Stomach smooth muscle (tissue), 2 donors: ENCODE results near the gene IRAG1.

ENCODE experiments used
- H3K27ac ChIP-seq: one replicate; pipeline ENCODE4 v1.7.0; 2013; ENCODE audit warnings: mild to moderate bottlenecking, low read length, inconsistent platforms
- H3K27me3 ChIP-seq, 2 donors: one replicate each; pipeline ENCODE4 v1.7.0; 2013; ENCODE audit warnings: low read length in 2 of 2; ENCODE audit not compliant: insufficient read depth in 2 of 2, control insufficient read depth in 1 of 2
- H3K36me3 ChIP-seq, 2 donors: one replicate each; pipeline ENCODE4 v1.7.0; 2013; ENCODE audit warnings: low read length in 2 of 2; ENCODE audit not compliant: control insufficient read depth in 2 of 2, insufficient read depth in 2 of 2
- H3K4me1 ChIP-seq: one replicate; pipeline ENCODE4 v1.7.0; 2013; ENCODE audit warnings: low read length; ENCODE audit not compliant: control insufficient read depth, insufficient read depth
- H3K4me3 ChIP-seq, 2 donors: one replicate each; pipeline ENCODE4 v1.7.0; 2013; ENCODE audit warnings: low read length in 2 of 2
- H3K9ac ChIP-seq, 2 donors: one replicate each; pipeline ENCODE4 v1.7.0; 2013; ENCODE audit warnings: low read length in 2 of 2, mild to moderate bottlenecking in 1 of 2
- H3K9me3 ChIP-seq, 2 donors: one replicate each; pipeline ENCODE4 v1.7.0; 2013; ENCODE audit warnings: low read length in 2 of 2; ENCODE audit not compliant: control insufficient read depth in 2 of 2
- donor health status: healthy.
- donor health status: Pancreatic carcinoma.

Gene IRAG1

GRCh38 chr11:10645212-10645795 is 48.3 kb downstream of the IRAG1 start:
- H3K9me3 ChIP-seq, result no peaks in the 10 kb centered on the region
- peaks cover 9 to 17% of the 10 kb centered on the region in 2 donors for H3K36me3 ChIP-seq
- no peaks in the 10 kb centered on the region for H3K27me3 ChIP-seq
- H3K9ac ChIP-seq, result no peak overlapping the region
- H3K27ac ChIP-seq, result peak overlapping the region; percentile 55
- H3K4me3 ChIP-seq, result no peak overlapping the region
- H3K4me1 ChIP-seq, result peaks cover 56% of the 10 kb centered on the region
